ENCODE measurements around the gene SRPRB.

SRPRB gene

DNA sequence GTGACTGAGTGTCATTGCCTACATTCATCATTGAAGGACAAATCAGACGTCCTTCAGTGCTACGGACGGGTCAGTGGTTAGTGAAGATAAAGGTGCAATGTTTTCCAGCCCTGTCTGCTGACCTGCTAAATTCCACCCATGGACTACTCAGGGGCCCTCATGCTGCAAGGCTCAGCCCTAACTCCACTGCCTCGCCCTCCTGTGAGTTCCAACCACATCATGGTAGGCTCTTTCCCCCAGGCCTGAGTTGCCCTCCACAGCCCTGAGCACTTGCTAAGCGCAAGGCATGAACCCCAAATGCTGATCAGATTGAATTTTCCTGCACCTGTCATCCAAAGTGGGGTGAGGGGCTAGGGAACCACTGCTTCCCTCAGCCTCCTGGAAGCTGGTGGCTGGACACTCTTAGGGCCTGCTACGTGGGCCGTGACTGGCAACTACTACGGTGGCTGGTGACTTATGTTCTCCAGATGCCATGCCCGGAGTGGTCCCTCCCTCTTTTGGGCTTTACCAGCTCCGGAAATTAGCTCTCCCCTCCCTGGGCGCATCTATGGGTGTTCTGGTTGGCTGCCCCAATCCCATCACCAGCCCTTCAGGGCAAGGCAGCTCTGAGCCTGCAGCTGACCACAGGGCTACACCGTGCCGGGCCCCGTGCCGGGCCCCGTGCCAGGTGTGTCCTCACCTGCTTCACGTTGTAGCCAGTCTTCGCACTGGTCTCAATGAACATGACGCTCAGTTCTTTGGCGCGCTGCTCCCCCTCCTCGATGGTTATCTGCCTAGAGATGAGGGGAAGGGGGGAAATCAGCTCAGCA, 32.1 kb downstream of the SRPRB start:
- Mint-ChIP-seq H3K4me3 (no peak overlapping the region), H3K27me3 (ENCODE audit: low read depth) (no peaks in the 10 kb centered on the region), H3K27ac (no peak overlapping the region), H3K4me1 (ENCODE audit: low read depth) (no peaks in the 10 kb centered on the region), H3K9me3 (no peaks in the 10 kb centered on the region), H3K36me3 (ENCODE audit: low read depth) (no peaks in the 10 kb centered on the region)
- DNase-seq (ENCODE audit: low spot score): no peak

DNA sequence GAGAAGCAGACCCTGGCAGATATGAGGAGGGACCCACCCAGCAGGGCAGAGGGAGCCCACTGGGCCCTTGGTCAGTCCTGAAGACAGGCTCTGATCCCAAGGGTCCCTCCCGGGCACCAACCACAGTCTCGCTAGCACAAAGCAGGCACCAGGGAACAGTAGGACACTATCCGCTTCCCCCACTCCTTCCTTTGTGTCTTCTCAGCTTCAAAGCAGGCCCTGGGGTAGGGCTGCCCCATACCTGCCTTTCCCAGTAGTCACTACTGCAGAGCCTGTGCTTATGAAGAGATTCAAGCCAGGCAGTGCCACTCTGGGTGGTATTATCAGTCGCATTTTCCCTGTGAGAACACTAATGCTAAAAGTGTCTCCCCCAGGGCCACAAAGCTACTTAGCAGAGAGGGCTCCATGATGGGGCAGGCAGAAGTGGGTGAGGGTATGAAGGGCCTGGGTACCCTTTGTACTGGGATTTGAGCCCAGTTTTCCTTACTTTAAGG, 32.7 kb downstream of the SRPRB start:
- H3K36me3 Mint-ChIP-seq (ENCODE audit: low read depth): no peaks in the 10 kb centered on the region
- no peaks in the 10 kb centered on the region for H3K9me3 Mint-ChIP-seq
- H3K27me3 Mint-ChIP-seq (ENCODE audit: low read depth): no peaks in the 10 kb centered on the region
- no peak for DNase-seq (ENCODE audit: low spot score)
- no peak overlapping the region for H3K27ac Mint-ChIP-seq
- H3K4me3 Mint-ChIP-seq: no peak overlapping the region
- no peaks in the 10 kb centered on the region for H3K4me1 Mint-ChIP-seq (ENCODE audit: low read depth)

DNA sequence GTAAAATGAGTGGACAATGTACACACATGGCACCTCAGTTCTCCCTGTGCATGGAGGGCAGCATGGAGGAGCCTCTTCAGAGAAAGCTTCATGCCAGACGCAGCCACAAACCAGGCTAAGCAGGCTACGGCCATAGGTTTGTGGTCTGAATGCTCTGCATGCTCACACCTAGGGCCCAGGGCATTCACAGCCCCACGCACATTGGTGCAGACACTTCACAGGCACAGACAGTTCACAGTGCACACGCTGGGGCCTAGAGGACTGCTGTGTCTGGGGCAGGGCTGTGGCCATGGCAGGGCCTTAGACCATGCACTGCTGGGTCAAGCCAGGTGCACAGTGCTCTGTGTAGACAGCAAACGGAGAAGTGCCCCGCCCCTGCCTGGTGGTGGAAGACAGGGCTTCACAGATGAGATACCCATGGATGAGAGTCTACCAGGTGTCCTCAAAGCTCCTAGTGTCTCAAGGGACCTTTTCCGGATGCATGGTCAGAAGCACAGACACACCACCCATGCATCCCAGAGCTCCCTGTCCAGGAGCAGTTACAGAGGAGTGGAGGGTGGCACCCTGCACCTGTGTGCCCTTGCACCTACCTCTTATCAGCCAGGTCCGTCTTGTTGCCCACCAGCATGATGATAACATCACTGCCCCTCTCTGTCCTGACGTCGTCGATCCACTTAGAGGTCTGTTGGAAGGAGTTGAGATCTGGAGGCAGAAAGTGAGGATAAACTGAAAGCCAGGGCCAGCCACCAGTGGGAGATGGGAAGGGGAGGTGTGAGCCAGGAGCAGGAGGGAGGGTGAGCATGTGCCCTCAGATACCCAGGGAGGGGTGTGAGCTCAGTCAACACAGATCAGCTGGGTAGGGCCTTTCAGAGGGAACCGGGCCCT, 33.5 kb downstream of the SRPRB start:
- Mint-ChIP-seq H3K27ac (no peak overlapping the region), H3K4me1 (ENCODE audit: low read depth) (no peaks in the 10 kb centered on the region)

DNA sequence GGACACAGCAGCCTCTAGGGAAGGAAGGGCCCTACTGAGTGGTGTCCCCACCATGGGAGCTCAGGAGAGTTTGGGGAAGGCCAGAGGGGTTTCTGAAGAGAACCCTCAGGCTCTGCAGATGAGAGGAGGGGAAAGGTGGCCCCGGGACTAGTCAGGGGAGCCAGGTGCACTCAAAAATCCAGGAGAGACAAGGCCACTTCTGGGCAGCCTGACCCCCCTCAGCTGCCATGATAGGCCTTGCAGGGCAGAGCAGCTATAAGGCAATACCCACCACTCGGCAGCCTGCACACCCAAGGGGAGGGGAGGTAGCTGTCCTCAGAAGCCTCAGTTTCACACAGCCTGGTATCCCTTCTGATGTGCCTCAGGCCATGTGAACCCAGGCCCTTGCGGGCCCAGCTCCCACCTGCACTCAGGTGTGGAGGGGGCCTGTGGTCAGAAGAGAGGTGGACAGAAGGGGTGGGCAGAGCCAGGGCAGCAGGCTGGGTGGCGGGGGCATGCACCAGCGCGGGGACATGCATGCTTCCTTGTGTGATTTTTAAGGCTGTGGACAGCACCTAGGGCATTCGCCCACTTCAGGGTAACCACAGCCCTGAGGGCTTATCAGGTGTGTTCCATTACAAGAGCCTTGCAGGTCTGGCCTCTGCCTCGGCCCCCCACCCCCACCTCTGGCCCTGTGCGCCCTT, 34.6 kb downstream of the SRPRB start:
- no peak for DNase-seq (ENCODE audit: low spot score)
- H3K27me3 Mint-ChIP-seq (ENCODE audit: low read depth): no peaks in the 10 kb centered on the region

More for the DNA sequence above, 33.5 kb downstream of the SRPRB start:
- DNase-seq (ENCODE audit: low spot score): no peak
- Mint-ChIP-seq H3K27me3 (ENCODE audit: low read depth) (no peaks in the 10 kb centered on the region), H3K4me3 (no peak overlapping the region), H3K9me3 (no peaks in the 10 kb centered on the region), H3K36me3 (ENCODE audit: low read depth) (no peaks in the 10 kb centered on the region)

DNA sequence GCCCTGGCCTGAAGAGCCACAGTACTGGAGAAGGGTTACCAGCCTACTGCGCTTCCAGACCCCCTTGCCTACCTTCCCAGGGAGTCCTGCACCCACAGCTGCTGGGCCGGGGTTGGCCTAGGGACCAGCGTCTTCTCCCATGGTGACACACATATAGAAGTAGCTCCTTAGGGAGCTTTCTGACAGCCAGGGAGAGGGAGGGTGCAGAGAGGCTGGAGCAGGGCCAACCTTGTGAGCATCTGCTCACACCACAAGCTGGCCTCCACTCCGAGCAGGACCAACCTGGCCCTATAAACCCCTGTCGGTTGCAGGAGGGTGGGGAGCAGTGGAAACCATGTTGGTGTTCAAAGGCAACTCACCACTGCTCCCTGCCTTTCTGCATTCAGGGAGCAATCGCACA, 35.2 kb downstream of the SRPRB start:
- H3K4me3 Mint-ChIP-seq: no peak overlapping the region
- H3K36me3 Mint-ChIP-seq (ENCODE audit: low read depth): no peaks in the 10 kb centered on the region
- H3K27me3 Mint-ChIP-seq (ENCODE audit: low read depth): no peaks in the 10 kb centered on the region
- H3K4me1 Mint-ChIP-seq (ENCODE audit: low read depth): no peaks in the 10 kb centered on the region
- H3K9me3 Mint-ChIP-seq: no peaks in the 10 kb centered on the region
- H3K27ac Mint-ChIP-seq: no peak overlapping the region
- DNase-seq (ENCODE audit: low spot score): no peak

More for the DNA sequence above, 34.6 kb downstream of the SRPRB start:
- H3K27ac Mint-ChIP-seq: no peak overlapping the region
- no peaks in the 10 kb centered on the region for H3K36me3 Mint-ChIP-seq (ENCODE audit: low read depth)
- H3K4me3 Mint-ChIP-seq: no peak overlapping the region
- no peaks in the 10 kb centered on the region for H3K4me1 Mint-ChIP-seq (ENCODE audit: low read depth)
- H3K9me3 Mint-ChIP-seq: no peaks in the 10 kb centered on the region

DNA sequence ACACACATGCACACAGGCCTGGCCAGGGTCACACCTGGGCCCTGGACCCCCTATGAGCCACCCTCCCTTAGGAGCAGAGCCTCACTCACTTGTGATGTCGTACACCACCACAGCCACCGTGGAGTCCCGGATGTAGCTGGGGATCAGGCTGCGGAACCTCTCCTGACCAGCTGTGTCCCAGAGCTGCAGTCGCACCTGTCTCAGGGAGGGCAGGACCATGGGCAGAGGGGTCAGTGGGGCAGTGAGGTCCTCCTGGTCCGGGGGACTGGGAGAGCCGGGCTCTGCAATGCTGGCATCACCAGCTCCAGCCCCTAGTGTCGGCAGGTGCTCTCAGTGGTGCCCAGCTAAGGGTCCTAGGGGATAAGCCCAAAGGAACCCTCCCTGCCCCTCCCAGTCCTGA, 35.6 kb downstream of the SRPRB start:
- no peaks in the 10 kb centered on the region for H3K27me3 Mint-ChIP-seq (ENCODE audit: low read depth)
- H3K36me3 Mint-ChIP-seq (ENCODE audit: low read depth): no peaks in the 10 kb centered on the region
- H3K9me3 Mint-ChIP-seq: no peaks in the 10 kb centered on the region
- no peak overlapping the region for H3K4me3 Mint-ChIP-seq
- no peaks in the 10 kb centered on the region for H3K4me1 Mint-ChIP-seq (ENCODE audit: low read depth)
- DNase-seq (ENCODE audit: low spot score): no peak
- no peak overlapping the region for H3K27ac Mint-ChIP-seq

DNA sequence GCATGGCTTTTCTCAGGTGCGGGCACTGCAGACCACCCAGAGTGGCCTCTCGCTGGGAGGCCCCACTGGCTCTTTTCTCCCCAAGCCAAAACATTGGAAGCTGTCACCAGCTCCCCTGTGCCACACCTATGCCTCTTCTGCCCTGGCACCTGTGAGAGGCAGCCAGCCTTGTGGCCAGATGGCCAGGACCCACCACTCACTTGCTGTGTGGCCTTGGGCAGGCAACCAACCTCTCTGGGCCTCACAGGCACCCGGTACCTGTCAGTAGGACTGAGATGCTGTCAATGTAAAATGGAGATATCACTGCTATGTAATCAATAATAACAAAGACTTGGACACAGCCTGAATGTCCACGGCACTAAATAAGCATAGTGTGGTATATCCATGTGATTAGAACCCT, 36.5 kb downstream of the SRPRB start:
- no peaks in the 10 kb centered on the region for H3K36me3 Mint-ChIP-seq (ENCODE audit: low read depth)
- no peak overlapping the region for H3K27ac Mint-ChIP-seq
- no peaks in the 10 kb centered on the region for H3K27me3 Mint-ChIP-seq (ENCODE audit: low read depth)
- H3K9me3 Mint-ChIP-seq: no peaks in the 10 kb centered on the region
- H3K4me1 Mint-ChIP-seq (ENCODE audit: low read depth): no peaks in the 10 kb centered on the region
- H3K4me3 Mint-ChIP-seq: no peak overlapping the region
- DNase-seq (ENCODE audit: low spot score): no peak

DNA sequence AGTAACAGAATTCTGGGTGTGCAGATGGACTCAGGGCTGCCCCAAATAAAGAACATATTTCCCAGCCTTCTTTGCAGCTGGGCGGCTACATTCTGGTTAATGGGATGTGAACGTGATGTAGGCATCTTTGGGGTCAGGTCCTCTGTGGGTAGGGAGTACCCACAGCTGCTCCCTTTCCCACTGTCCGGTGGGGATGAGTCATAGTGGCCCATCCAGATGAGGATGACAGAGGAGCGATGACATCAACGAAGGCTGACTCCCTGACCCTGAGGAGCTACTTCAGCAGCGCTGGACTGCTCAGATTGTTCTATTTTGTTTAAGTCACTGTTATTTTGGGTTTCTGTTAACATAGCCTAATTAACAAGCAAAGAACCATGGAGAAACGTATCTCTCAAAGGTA, 38.0 kb downstream of the SRPRB start:
- H3K27ac Mint-ChIP-seq: no peak overlapping the region
- no peak overlapping the region for H3K4me3 Mint-ChIP-seq
- no peak for DNase-seq (ENCODE audit: low spot score)
- H3K36me3 Mint-ChIP-seq (ENCODE audit: low read depth): no peaks in the 10 kb centered on the region
- no peaks in the 10 kb centered on the region for H3K4me1 Mint-ChIP-seq (ENCODE audit: low read depth)
- no peaks in the 10 kb centered on the region for H3K27me3 Mint-ChIP-seq (ENCODE audit: low read depth)
- H3K9me3 Mint-ChIP-seq: no peaks in the 10 kb centered on the region

DNA sequence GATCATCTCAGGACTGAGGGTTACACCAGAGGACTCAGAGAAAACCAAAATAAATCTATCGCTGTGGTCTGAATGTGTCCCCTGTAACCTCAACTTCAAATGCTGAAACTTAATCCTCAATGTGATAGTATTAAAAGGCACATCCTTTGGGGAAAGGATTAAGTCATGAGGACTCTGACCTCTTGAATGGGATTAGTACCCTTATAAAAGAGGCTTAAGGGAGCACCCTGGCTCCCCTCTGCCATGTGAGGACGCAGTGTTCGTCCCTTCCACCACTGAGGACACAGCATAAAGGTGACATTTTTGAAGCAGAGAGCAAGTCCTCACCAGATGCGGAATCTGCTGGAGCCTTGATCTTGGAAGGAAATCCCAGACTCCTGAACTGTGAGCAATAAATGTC, 39.5 kb downstream of the SRPRB start:
- no peak overlapping the region for H3K27ac Mint-ChIP-seq
- H3K4me3 Mint-ChIP-seq: no peak overlapping the region
- H3K27me3 Mint-ChIP-seq (ENCODE audit: low read depth): no peaks in the 10 kb centered on the region
- no peaks in the 10 kb centered on the region for H3K36me3 Mint-ChIP-seq (ENCODE audit: low read depth)
- H3K4me1 Mint-ChIP-seq (ENCODE audit: low read depth): peaks cover under 1% of the 10 kb centered on the region
- no peak for DNase-seq (ENCODE audit: low spot score)
- no peaks in the 10 kb centered on the region for H3K9me3 Mint-ChIP-seq

DNA sequence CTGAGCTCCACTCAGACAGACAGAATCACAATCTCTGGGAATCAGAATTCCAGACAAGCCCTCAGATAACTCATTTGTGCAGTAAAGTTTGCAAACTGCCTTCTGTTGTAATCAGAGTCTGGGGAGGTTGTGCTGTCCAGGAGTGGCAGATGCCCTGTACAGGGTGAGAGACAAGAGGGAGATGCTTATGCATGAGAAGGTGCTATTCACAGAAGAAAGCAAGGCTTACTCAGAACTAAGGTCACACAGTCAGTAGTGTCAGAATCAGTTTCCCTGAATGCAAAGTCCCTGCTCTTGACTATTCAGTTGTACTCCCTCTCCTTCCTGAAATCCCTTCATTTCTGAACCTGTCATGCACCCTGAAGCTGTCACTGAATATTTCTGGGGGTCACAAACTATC, 43.7 kb downstream of the SRPRB start:
- no peaks in the 10 kb centered on the region for H3K27me3 Mint-ChIP-seq (ENCODE audit: low read depth)

DNA sequence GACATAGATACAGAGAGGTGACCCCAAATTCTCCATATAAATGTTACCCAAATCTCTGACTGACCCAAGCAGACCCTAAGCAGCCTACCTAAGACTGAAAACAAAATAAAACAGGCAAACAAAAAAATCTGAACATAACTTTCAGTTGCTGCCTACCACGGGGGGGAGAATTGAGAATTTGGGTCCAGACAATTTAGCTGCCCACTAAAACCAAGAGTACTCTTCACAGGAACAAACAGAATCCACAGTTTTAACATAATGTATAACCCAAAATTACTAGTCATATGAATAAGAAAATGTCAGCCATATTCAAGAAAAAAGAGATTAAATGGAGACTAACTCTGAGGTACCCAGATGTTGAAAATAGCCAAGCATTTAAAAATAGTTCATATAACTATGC, 44.4 kb downstream of the SRPRB start:
- no peak for DNase-seq (ENCODE audit: low spot score)
- Mint-ChIP-seq H3K9me3 (no peaks in the 10 kb centered on the region), H3K27me3 (ENCODE audit: low read depth) (no peaks in the 10 kb centered on the region), H3K27ac (no peak overlapping the region), H3K4me1 (ENCODE audit: low read depth) (peaks cover 11% of the 10 kb centered on the region), H3K36me3 (ENCODE audit: low read depth) (no peaks in the 10 kb centered on the region), H3K4me3 (no peak overlapping the region)

More for the DNA sequence above, 43.7 kb downstream of the SRPRB start:
- peaks cover 11% of the 10 kb centered on the region for H3K4me1 Mint-ChIP-seq (ENCODE audit: low read depth)
- no peaks in the 10 kb centered on the region for H3K9me3 Mint-ChIP-seq
- H3K27ac Mint-ChIP-seq: no peak overlapping the region
- H3K36me3 Mint-ChIP-seq (ENCODE audit: low read depth): no peaks in the 10 kb centered on the region
- no peak for DNase-seq (ENCODE audit: low spot score)
- no peak overlapping the region for H3K4me3 Mint-ChIP-seq

DNA sequence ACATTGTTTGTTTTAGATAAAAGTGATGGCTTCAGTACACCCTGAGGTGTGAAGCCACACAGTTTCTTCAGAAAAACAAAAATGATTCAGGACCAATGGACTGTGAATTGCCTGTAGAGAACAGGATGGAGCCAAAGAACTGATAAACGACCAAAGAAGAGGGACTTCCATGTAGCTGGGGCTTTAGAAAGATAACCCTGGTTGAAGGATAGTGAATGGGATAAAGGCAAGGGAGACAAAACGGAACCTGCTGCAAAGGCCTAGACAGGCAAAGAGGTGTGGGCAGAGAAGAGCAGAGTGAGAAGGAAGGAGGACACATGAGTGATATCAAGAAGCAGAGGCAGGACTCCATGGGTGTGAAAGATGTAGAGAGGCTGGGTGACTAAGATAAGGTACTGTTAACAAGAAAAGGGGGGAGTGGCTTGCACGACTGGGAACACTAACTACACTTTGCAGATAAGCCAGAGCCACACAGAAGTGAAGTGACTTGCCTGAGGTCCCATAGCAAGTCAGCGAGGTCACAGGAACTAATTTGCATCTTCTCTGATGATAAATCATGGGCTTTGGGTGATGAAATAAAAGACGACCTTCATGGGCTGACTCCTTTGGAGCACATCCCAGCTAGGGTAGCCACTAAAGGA, 45.8 kb downstream of the SRPRB start:
- Mint-ChIP-seq H3K36me3 (ENCODE audit: low read depth) (no peaks in the 10 kb centered on the region), H3K27ac (no peak overlapping the region), H3K4me1 (ENCODE audit: low read depth) (peaks cover 11% of the 10 kb centered on the region), H3K27me3 (ENCODE audit: low read depth) (no peaks in the 10 kb centered on the region), H3K4me3 (no peak overlapping the region), H3K9me3 (no peaks in the 10 kb centered on the region)
- DNase-seq (ENCODE audit: low spot score): peak; percentile 64

DNA sequence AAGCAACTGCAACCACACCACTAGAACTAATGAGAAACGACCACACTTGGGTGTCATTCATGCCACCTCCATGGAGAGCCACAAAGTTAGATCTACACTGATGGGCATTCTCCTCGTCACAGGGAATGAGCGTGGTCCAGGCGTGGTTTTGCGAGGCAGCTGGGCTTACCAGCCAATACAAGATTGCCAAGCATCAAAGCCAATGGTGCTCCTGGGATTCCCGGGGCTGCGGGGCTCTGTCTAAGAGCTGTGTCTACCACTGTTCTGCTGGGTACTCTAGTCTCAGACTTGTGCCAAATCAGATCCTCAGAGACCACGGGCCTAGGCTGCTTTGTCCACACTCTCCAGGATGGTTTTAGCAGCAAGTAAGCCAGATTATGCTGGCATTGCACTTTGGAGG, 46.3 kb downstream of the SRPRB start:
- Mint-ChIP-seq H3K27me3 (ENCODE audit: low read depth) (no peaks in the 10 kb centered on the region), H3K4me1 (ENCODE audit: low read depth) (peaks cover 11% of the 10 kb centered on the region), H3K4me3 (no peak overlapping the region), H3K27ac (no peak overlapping the region), H3K36me3 (ENCODE audit: low read depth) (no peaks in the 10 kb centered on the region), H3K9me3 (no peaks in the 10 kb centered on the region)
- no peak for DNase-seq (ENCODE audit: low spot score)

All from T-helper 2 cell treated with Interferon-gamma antibody and Interleukin-4, amounts not matched to agents 5 μg/mL and 100 μg/mL, for 36 hours (primary cell).